AG20443 (cell line): ENCODE results near the gene POLD4.
A peak's percentile ranks its signal among the peaks of the same experiment; 100 is the strongest.

Experiments
- DNase-seq: peaks from one replicate; pipeline ENCODE4 v3.0.0; 2012; ENCODE audit warnings: low spot score, mixed read lengths

POLD4 gene

GRCh38 chr11:67371189-67371910 lies 18.0 kb upstream of the POLD4 start:
- DNase-seq: peak; percentile 81

- DNase-seq: no peak
Observed at GRCh38 chr11:67370351-67371076, 17.2 kb upstream of the POLD4 start.

GRCh38 chr11:67369801-67370284 lies 16.5 kb upstream of the POLD4 start:
- no peak for DNase-seq

- DNase-seq: no peak
Observed at GRCh38 chr11:67369275-67369674, 15.9 kb upstream of the POLD4 start.

GRCh38 chr11:67368621-67369020 lies 15.3 kb upstream of the POLD4 start:
- DNase-seq: no peak

- no peak for DNase-seq
Observed at GRCh38 chr11:67367761-67368227, 14.4 kb upstream of the POLD4 start.

- DNase-seq: no peak
Observed at GRCh38 chr11:67366961-67367760, 13.8 kb upstream of the POLD4 start.

GRCh38 chr11:67366546-67366945 lies 13.2 kb upstream of the POLD4 start:
- no peak for DNase-seq

GRCh38 chr11:67365736-67366444 lies 12.5 kb upstream of the POLD4 start:
- DNase-seq: no peak

GRCh38 chr11:67364783-67365722 lies 11.7 kb upstream of the POLD4 start:
- no peak for DNase-seq

GRCh38 chr11:67364169-67364568 lies 10.8 kb upstream of the POLD4 start:
- no peak for DNase-seq

- peak; percentile 18 for DNase-seq
Observed at GRCh38 chr11:67357831-67358670, 4.7 kb upstream of the POLD4 start.

- peak; percentile 74 for DNase-seq
Observed at GRCh38 chr11:67356864-67357561, 3.7 kb upstream of the POLD4 start.

- DNase-seq: no peak
Observed at GRCh38 chr11:67356387-67356863, 3.1 kb upstream of the POLD4 start.

- peak; percentile 2 for DNase-seq
Observed at GRCh38 chr11:67355794-67356386, 2.5 kb upstream of the POLD4 start.

GRCh38 chr11:67355023-67355793 lies 1.9 kb upstream of the POLD4 start:
- peak; percentile 11 for DNase-seq
